Hindlimb muscle (tissue), 1 donor: ENCODE results near the gene ASB10. TPM values are rescaled to one million over a fixed set of nuclear protein-coding genes. Genes with fewer than 3 reads are reported as not detected.

Experiments used
- DNase-seq: peaks from one replicate; pipeline ENCODE4 v3.0.0-alpha.2; 2013
- polyA plus RNA-seq: library from polyadenylated mRNA; unstranded; fragments of 120-200 nt; gene quantifications from one replicate; pipeline ENCODE4 v1.2.1, GENCODE V29; 2013; ENCODE audit not compliant: insufficient read length

Gene ASB10
- polyA plus RNA-seq, 1 donor: 8.2 TPM

GRCh38 chr7:151166629-151167196 is 20.3 kb downstream of the ASB10 start:
- no peak for DNase-seq

GRCh38 chr7:151161757-151162156 is 25.3 kb downstream of the ASB10 start:
- DNase-seq: no peak

GRCh38 chr7:151157645-151158329 is 29.3 kb downstream of the ASB10 start:
- no peak for DNase-seq

GRCh38 chr7:151152643-151153513 is 34.2 kb downstream of the ASB10 start:
- DNase-seq: no peak

- DNase-seq: no peak
Observed at GRCh38 chr7:151150388-151150787, 36.7 kb downstream of the ASB10 start.

- no peak for DNase-seq
Observed at GRCh38 chr7:151148319-151149259, 38.5 kb downstream of the ASB10 start.

GRCh38 chr7:151146761-151147160 is 40.3 kb downstream of the ASB10 start:
- no peak for DNase-seq

GRCh38 chr7:151144387-151144786 is 42.7 kb downstream of the ASB10 start:
- DNase-seq: no peak

- no peak for DNase-seq
Observed at GRCh38 chr7:151143261-151144015, 43.6 kb downstream of the ASB10 start.

GRCh38 chr7:151142686-151143040 is 44.4 kb downstream of the ASB10 start:
- no peak for DNase-seq

- DNase-seq: no peak
Observed at GRCh38 chr7:151141855-151142685, 45.0 kb downstream of the ASB10 start.

GRCh38 chr7:151141311-151141854 is 45.7 kb downstream of the ASB10 start:
- DNase-seq: no peak

GRCh38 chr7:151140826-151141225 is 46.2 kb downstream of the ASB10 start:
- no peak for DNase-seq

- no peak for DNase-seq
Observed at GRCh38 chr7:151139791-151140190, 47.3 kb downstream of the ASB10 start.

- DNase-seq: no peak
Observed at GRCh38 chr7:151139071-151139790, 47.8 kb downstream of the ASB10 start.

- DNase-seq: no peak
Observed at GRCh38 chr7:151138153-151138851, 48.7 kb downstream of the ASB10 start.

GRCh38 chr7:151137791-151138152 is 49.3 kb downstream of the ASB10 start:
- DNase-seq: no peak

- no peak for DNase-seq
Observed at GRCh38 chr7:151137076-151137675, 49.9 kb downstream of the ASB10 start.
